Natural killer cell (primary cell): ENCODE results near the gene AMPD3. TPM values are rescaled to one million over a fixed set of nuclear protein-coding genes. Genes with fewer than 3 reads are reported as not detected.
A peak's percentile ranks its signal among the peaks of the same experiment; 100 is the strongest.

Experiments used
- ATAC-seq, 3 donors: fragments of 150-1000 bp in 2 of 3; fragments of 200-7000 bp in 1 of 3; cut with Tn5 transposase; 1 replicate in 1 of 3; 2 replicates in 2 of 3; pipeline ENCODE4 v1.10.0; 2021; ENCODE audit warnings: mild to moderate bottlenecking in 2 of 3, moderate library complexity in 2 of 3
- DNase-seq, 2 donors: peaks; one replicate each; pipeline versions ENCODE4 v3.0.0 to v3.0.0-alpha.2; 2013 to 2021; ENCODE audit warnings: mixed read lengths in 1 of 2
- H3K27ac ChIP-seq: one replicate; pipeline ENCODE4 v1.5.1; 2013; ENCODE audit warnings: mild to moderate bottlenecking, low read length
- H3K27me3 ChIP-seq: one replicate; pipeline ENCODE4 v1.6.1; 2013; ENCODE audit warnings: low read length; ENCODE audit not compliant: control insufficient read depth, insufficient read depth
- H3K36me3 ChIP-seq: one replicate; pipeline ENCODE4 v1.6.1; 2013; ENCODE audit warnings: low read length; ENCODE audit not compliant: control insufficient read depth, insufficient read depth
- H3K4me1 ChIP-seq: one replicate; pipeline ENCODE4 v1.6.1; 2013; ENCODE audit warnings: low read length; ENCODE audit not compliant: control insufficient read depth, insufficient read depth
- H3K4me3 ChIP-seq: one replicate; pipeline ENCODE4 v1.5.1; 2013; ENCODE audit warnings: low read length
- H3K9me3 ChIP-seq: one replicate; pipeline ENCODE4 v1.6.1; 2013; ENCODE audit warnings: low read length; ENCODE audit not compliant: control insufficient read depth, insufficient read depth
- H3K27ac Mint-ChIP-seq, 2 donors: one replicate each; pipeline ENCODE4 v1.8.0; 2022; ENCODE audit warnings: mild to moderate bottlenecking in 2 of 2, mixed read lengths in 2 of 2, moderate library complexity in 1 of 2
- H3K27me3 Mint-ChIP-seq, 2 donors: one replicate each; pipeline ENCODE4 v1.8.0; 2022; ENCODE audit warnings: low read depth in 2 of 2, mixed read lengths in 2 of 2
- H3K36me3 Mint-ChIP-seq: one replicate; pipeline ENCODE4 v1.8.0; 2022; ENCODE audit warnings: mixed read lengths
- H3K4me1 Mint-ChIP-seq, 2 donors: one replicate each; pipeline ENCODE4 v1.8.0; 2022; ENCODE audit warnings: mixed read lengths in 2 of 2
- H3K4me3 Mint-ChIP-seq: one replicate; pipeline ENCODE4 v1.8.0; 2022; ENCODE audit warnings: mild to moderate bottlenecking, moderate library complexity, mixed read lengths
- H3K9me3 Mint-ChIP-seq, 2 donors: one replicate each; pipeline ENCODE4 v1.8.0; 2022; ENCODE audit warnings: mixed read lengths in 2 of 2
- CTCF ChIP-seq: fragments of 200-600 bp; IDR thresholded peaks from one replicate; pipeline ENCODE4 v1.8.0; 2022; ENCODE audit warnings: antibody characterized with exemption
- WGBS: methylation state at CpG from one replicate; pipeline ENCODE4 v1.1.7; 2013; ENCODE audit warnings: missing lambda C conversion rate; ENCODE audit not compliant: insufficient coverage; 5-methylcytosine and 5-hydroxymethylcytosine counted together
- intact Hi-C: fragments of 100-400 bp; cut with micrococcal nuclease; formaldehyde crosslinking; loops from one replicate; pipeline ENCODE4 v1.14.2; 2022
- total RNA-seq, 4 donors: library from RNA; stranded (reverse); fragments of 120-200 nt in 1 of 4; gene quantifications; one replicate each; pipeline versions ENCODE4 v1.2.3 to v1.2.4, GENCODE V29; 2013 to 2022

The AMPD3 gene
- total RNA-seq, 3 donors from 2014 or later (not counting 1 experiment from before 2014, with no cell fraction given) = 5.5 to 9.2 (median 6.8) TPM

- intact Hi-C loops = loop anchor here (5.0 kb wide), 1 partner anchor 46 kb away; no protein-coding TSS in a partner anchor
- TF ChIP-seq CTCF = no peak
- Histone ChIP-seq H3K27me3 (no peaks in the 10 kb centered on the region), H3K36me3 (peaks cover 13% of the 10 kb centered on the region), H3K4me1 (peaks cover 51% of the 10 kb centered on the region), H3K9me3 (no peaks in the 10 kb centered on the region), H3K27ac (peak overlapping the region; percentile 36), H3K4me3 (no peak overlapping the region)
- peaks cover 0 to 5% of the 10 kb centered on the region in 2 donors for H3K27me3 Mint-ChIP-seq
- ATAC-seq = no peak
- peak in 1 of 2 donors; percentile 21 for DNase-seq
- H3K36me3 Mint-ChIP-seq = peaks cover 7% of the 10 kb centered on the region
- H3K27ac Mint-ChIP-seq = no peak overlapping the region
- no peak overlapping the region for H3K4me3 Mint-ChIP-seq
- peaks cover 31 to 43% of the 10 kb centered on the region in 2 donors for H3K4me1 Mint-ChIP-seq
- H3K9me3 Mint-ChIP-seq = no peaks in the 10 kb centered on the region
These were observed 2.8 kb downstream of the AMPD3 start for GRCh38 chr11:10457901-10458300.

- Histone ChIP-seq H3K27me3 (no peaks in the 10 kb centered on the region), H3K36me3 (peaks cover 19% of the 10 kb centered on the region), H3K27ac (peak overlapping the region; percentile 77), H3K4me1 (peaks cover 51% of the 10 kb centered on the region), H3K4me3 (no peak overlapping the region), H3K9me3 (no peaks in the 10 kb centered on the region)
- ATAC-seq (peak; percentile 72 to 79 (median 72)), DNase-seq (peak; percentile 27 to 89)
- H3K4me1 Mint-ChIP-seq = peaks cover 31 to 43% of the 10 kb centered on the region in 2 donors
- no peaks in the 10 kb centered on the region for H3K27me3 Mint-ChIP-seq
- no peaks in the 10 kb centered on the region for H3K9me3 Mint-ChIP-seq
- peak overlapping the region; percentile 62 for H3K4me3 Mint-ChIP-seq
- TF ChIP-seq CTCF = no peak
- H3K36me3 Mint-ChIP-seq = peaks cover 7% of the 10 kb centered on the region
- peak overlapping the region; percentile 87 to 88 for H3K27ac Mint-ChIP-seq
- WGBS = 31% methylated on average over 7 of the region's 7 CpGs
- intact Hi-C loops = loop anchor here (5.0 kb wide), 1 partner anchor 47 kb away; no protein-coding TSS in a partner anchor
These were observed 4.2 kb downstream of the AMPD3 start for GRCh38 chr11:10459029-10459970.

DNA sequence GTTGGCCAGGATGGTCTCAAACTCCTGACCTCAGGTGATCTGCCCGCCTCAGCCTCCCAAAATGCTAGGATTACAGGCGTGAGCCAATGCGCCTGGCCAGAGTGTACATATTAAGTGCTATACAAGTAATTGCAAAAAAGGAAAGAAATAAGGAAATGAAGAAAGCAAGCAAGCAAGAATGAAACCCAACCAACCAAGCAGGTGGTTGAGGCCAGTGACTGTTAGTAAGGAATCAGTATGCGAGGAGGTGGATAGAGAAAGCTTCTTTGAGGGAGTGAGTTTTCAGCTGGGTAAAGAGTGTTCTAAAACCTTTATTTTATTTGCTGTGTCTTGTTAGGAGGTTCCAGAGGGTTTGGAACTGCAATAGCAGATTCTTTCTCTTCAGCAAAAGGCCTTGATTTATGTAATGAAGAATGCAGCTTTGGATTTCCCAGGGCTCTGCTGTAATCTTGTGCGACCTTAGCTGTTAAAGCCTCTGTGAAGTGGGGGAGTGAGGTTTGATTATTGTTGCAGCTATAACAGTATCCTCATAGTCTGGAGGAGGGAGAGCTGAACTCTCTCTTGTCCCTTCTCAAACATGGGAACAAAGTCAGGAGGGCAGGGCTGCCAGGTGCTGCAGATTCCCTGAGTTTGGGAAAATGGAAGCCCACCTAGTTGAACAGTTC lies 5.7 kb downstream of the AMPD3 start:
- Histone ChIP-seq H3K4me1 (peaks cover 47% of the 10 kb centered on the region), H3K9me3 (no peaks in the 10 kb centered on the region), H3K27ac (no peak overlapping the region), H3K4me3 (no peak overlapping the region), H3K36me3 (peaks cover 19% of the 10 kb centered on the region), H3K27me3 (no peaks in the 10 kb centered on the region)
- no peaks in the 10 kb centered on the region for H3K9me3 Mint-ChIP-seq
- no peak for DNase-seq
- no peak overlapping the region for H3K27ac Mint-ChIP-seq
- H3K4me3 Mint-ChIP-seq = no peak overlapping the region
- ATAC-seq = no peak
- 88% methylated on average over 5 of the region's 5 CpGs for WGBS
- peaks cover 34 to 35% of the 10 kb centered on the region in 2 donors for H3K4me1 Mint-ChIP-seq
- intact Hi-C loops = no loop called here
- H3K36me3 Mint-ChIP-seq = peaks cover 7% of the 10 kb centered on the region
- no peaks in the 10 kb centered on the region for H3K27me3 Mint-ChIP-seq
- no peak for TF ChIP-seq CTCF
